Dedifferentiated amniotic fluid mesenchymal stem cell (primary cell): Measurements from ENCODE around the gene HSP90AB1.

Experiments used
- DNase-seq: peaks from one replicate; pipeline ENCODE4 v3.0.0-alpha.2; 2016; ENCODE audit errors: extremely low spot score

HSP90AB1 gene

GRCh38 chr6:44235891-44236516 lies 10.9 kb upstream of the HSP90AB1 start:
- no peak for DNase-seq

- peak; percentile 93 for DNase-seq
Measured at GRCh38 chr6:44237021-44237812, 9.7 kb upstream of the HSP90AB1 start.

- DNase-seq: peak; percentile 56
Measured at GRCh38 chr6:44237813-44238433, 9.0 kb upstream of the HSP90AB1 start.

- DNase-seq: no peak
Measured at GRCh38 chr6:44238687-44239350, 8.1 kb upstream of the HSP90AB1 start.

GRCh38 chr6:44243345-44243744 lies 3.6 kb upstream of the HSP90AB1 start:
- DNase-seq: no peak

GRCh38 chr6:44245391-44245911 lies 1.4 kb upstream of the HSP90AB1 start:
- DNase-seq: no peak

- peak; percentile 63 for DNase-seq
Measured at GRCh38 chr6:44245912-44246662, 814 bp upstream of the HSP90AB1 start.

GRCh38 chr6:44247338-44248302 lies 719 bp downstream of the HSP90AB1 start:
- DNase-seq: peak; percentile 41

- no peak for DNase-seq
Measured at GRCh38 chr6:44248579-44248978, 1.7 kb downstream of the HSP90AB1 start.

GRCh38 chr6:44249082-44249748 lies 2.3 kb downstream of the HSP90AB1 start:
- DNase-seq: no peak

GRCh38 chr6:44250067-44250717 lies 3.3 kb downstream of the HSP90AB1 start:
- no peak for DNase-seq

GRCh38 chr6:44250718-44251123 lies 3.8 kb downstream of the HSP90AB1 start:
- DNase-seq: no peak

GRCh38 chr6:44251576-44252524 lies 4.9 kb downstream of the HSP90AB1 start:
- no peak for DNase-seq

GRCh38 chr6:44253307-44254101 lies 6.6 kb downstream of the HSP90AB1 start:
- DNase-seq: no peak

GRCh38 chr6:44254191-44255104 lies 7.5 kb downstream of the HSP90AB1 start:
- no peak for DNase-seq
